ENCODE measurements around the gene PVALEF. TPM values are rescaled to one million over a fixed set of nuclear protein-coding genes. Genes with fewer than 3 reads are reported as not detected.

Gene PVALEF
- total RNA-seq, 4 donors from 2014 or later: not detected

DNA sequence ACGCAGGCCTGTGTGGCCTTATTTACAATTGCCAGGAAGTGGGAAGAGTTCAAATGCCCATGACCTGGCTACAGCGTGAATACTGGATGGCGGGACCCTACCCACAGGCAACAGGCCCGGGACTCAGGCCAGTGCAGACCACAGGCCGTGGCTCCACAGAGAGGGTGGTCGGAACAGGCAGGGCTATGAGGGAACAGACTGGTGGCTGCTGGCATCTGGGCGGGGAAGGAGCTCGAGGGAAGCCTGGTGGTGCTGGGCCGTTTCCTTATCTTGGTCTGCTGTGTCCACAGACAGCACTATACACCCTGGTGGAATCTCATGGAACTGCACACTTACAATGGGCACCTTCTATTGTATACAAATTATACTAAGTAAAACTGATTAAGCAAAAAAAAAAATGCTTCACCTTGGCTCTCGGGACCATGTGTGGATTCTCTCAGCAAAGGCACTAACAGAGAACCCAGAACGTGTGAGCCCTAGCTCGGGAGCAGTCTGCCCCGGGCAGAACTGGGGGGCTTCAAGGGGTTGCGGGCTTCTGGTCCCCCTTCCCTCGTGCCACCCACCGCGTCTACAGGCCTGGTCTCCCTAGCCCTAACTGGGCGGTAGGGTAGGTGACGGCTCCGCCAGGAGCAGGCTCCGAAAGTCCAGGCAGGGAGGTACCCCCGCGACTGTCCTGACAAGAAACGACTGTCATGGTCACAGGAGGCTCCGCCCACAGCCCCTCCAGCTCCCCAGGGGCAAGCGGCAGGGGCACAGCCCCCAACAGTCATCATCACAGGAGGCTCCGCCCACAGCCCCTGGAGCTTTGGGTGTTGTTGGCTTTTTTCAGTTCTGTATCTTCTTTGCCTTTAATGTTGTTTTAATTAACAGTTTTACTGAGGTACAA is 35.6 kb downstream of the PVALEF start:
- peaks cover 0 to 69% (median 42%) of the 10 kb centered on the region in 4 donors for H3K36me3 ChIP-seq
- no peak overlapping the region for H3K27ac ChIP-seq (replicated peaks in 1 of 4)
- TF ChIP-seq EP300 (IDR thresholded peaks at IDR 0.05): no peak
- TF ChIP-seq, protein P1, sequence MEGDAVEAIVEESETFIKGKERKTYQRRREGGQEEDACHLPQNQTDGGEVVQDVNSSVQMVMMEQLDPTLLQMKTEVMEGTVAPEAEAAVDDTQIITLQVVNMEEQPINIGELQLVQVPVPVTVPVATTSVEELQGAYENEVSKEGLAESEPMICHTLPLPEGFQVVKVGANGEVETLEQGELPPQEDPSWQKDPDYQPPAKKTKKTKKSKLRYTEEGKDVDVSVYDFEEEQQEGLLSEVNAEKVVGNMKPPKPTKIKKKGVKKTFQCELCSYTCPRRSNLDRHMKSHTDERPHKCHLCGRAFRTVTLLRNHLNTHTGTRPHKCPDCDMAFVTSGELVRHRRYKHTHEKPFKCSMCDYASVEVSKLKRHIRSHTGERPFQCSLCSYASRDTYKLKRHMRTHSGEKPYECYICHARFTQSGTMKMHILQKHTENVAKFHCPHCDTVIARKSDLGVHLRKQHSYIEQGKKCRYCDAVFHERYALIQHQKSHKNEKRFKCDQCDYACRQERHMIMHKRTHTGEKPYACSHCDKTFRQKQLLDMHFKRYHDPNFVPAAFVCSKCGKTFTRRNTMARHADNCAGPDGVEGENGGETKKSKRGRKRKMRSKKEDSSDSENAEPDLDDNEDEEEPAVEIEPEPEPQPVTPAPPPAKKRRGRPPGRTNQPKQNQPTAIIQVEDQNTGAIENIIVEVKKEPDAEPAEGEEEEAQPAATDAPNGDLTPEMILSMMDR (IDR thresholded peaks at IDR 0.05): peak; percentile 52 to 64 (median 55)
- no peak for TF ChIP-seq POLR2A (IDR thresholded peaks at IDR 0.05; ENCODE audit: low read depth)
- TF ChIP-seq POLR2AphosphoS5 (IDR thresholded peaks at IDR 0.05): no peak
- WGBS: 63% methylated on average over 20 of the region's 27 CpGs
- no peak overlapping the region for H3K4me3 ChIP-seq
- no peak for DNase-seq (ENCODE audit: extremely low spot score)
- no peaks in the 10 kb centered on the region for H3K9me3 ChIP-seq
- H3K27me3 ChIP-seq: no peaks in the 10 kb centered on the region
- intact Hi-C loops (cut with DNase I): no loop called here
- peaks cover 9 to 15% (median 9%) of the 10 kb centered on the region in 4 donors for H3K4me1 ChIP-seq

DNA sequence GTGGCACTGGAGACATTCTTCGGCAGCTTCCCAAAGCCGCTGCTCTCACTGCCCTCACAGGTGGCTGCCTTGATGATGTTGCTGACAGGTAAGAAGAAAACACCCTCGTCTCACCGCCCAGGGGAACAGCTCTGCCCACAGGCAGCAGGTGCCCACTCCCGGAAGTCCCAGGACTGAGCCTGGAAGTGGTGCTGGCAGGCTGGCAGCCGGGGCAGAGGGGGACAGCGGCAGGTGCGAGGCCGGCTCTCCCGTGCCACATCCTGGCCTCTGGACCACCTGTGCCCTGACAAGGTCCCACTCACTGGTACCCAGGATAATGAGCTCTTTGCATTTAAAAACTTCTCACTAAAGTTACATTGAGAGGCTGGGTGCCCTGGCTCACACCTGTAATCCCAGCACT is 37.0 kb downstream of the PVALEF start:
- TF ChIP-seq, protein P1 (IDR thresholded peaks at IDR 0.05): no peak
- TF ChIP-seq POLR2A (IDR thresholded peaks at IDR 0.05; ENCODE audit: low read depth): no peak
- Histone ChIP-seq H3K4me3 (no peak overlapping the region), H3K27ac (replicated peaks in 1 of 4) (no peak overlapping the region), H3K9me3 (no peaks in the 10 kb centered on the region), H3K27me3 (no peaks in the 10 kb centered on the region), H3K4me1 (peaks cover 0 to 15% (median 7%) of the 10 kb centered on the region in 4 donors), H3K36me3 (peaks cover 0 to 71% (median 45%) of the 10 kb centered on the region in 4 donors)
- 96% methylated on average over 4 of the region's 10 CpGs for WGBS
- intact Hi-C loops (cut with DNase I): no loop called here
- DNase-seq (ENCODE audit: extremely low spot score): no peak

DNA sequence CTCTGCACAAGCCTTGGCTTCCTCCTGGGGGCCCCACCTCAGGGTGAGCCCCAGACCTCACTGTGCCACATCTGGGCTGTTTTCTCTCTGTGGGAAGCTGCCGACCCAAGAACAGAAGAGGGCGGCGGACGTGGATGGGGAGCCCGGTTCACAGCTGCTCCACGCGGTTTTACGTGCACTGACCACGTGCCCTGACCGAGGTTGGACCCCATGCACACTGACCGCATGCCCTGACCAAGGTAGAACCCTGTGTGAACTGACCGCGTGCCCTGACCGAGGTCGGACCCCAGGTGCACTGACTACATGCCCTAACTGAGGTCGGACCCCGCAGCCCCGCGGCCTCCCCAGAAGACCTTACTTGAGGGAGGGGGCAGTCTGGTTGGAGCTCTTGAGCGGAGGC is 37.8 kb downstream of the PVALEF start:
- no peak overlapping the region for H3K27ac ChIP-seq (replicated peaks in 1 of 4)
- DNase-seq (ENCODE audit: extremely low spot score): no peak
- TF ChIP-seq, protein P1 (IDR thresholded peaks at IDR 0.05): no peak
- TF ChIP-seq EP300 (IDR thresholded peaks at IDR 0.05): no peak
- no peak for TF ChIP-seq POLR2A (IDR thresholded peaks at IDR 0.05; ENCODE audit: low read depth)
- TF ChIP-seq POLR2AphosphoS5 (IDR thresholded peaks at IDR 0.05): no peak
- intact Hi-C loops (cut with DNase I): no loop called here
- H3K9me3 ChIP-seq: no peaks in the 10 kb centered on the region
- H3K4me3 ChIP-seq: no peak overlapping the region
- H3K27me3 ChIP-seq: no peaks in the 10 kb centered on the region
- H3K4me1 ChIP-seq: peaks cover 0 to 15% (median 6%) of the 10 kb centered on the region in 4 donors
- H3K36me3 ChIP-seq: peaks cover 0 to 64% (median 39%) of the 10 kb centered on the region in 4 donors
- WGBS: 94% methylated on average over 20 of the region's 20 CpGs

DNA sequence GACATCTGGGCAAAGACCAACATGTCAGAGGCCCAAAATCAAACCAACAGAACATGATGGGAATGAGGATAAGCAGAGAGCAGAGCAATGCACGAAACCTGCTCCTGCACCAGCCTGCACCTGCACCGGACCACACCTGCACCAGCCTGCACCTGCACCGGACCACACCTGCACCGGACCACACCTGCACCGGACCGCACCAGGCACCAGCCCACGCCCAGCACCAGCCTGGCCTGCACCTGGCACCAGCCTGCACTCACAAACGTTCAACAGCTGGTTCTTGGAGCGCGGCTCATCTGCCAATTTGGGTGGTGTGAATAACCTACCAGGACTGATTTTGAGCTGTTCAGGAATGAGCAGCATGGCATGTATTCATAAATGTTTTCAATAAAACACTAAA is 39.3 kb downstream of the PVALEF start:
- TF ChIP-seq, protein P1 (IDR thresholded peaks at IDR 0.05): no peak
- TF ChIP-seq POLR2AphosphoS5 (IDR thresholded peaks at IDR 0.05): no peak
- TF ChIP-seq POLR2A (IDR thresholded peaks at IDR 0.05; ENCODE audit: low read depth): no peak
- no peak overlapping the region for H3K27ac ChIP-seq (replicated peaks in 1 of 4)
- no peak overlapping the region for H3K4me3 ChIP-seq
- intact Hi-C loops (cut with DNase I): no loop called here
- no peaks in the 10 kb centered on the region for H3K9me3 ChIP-seq
- H3K4me1 ChIP-seq: peaks cover 0 to 9% (median 6%) of the 10 kb centered on the region in 4 donors
- 82% methylated on average over 10 of the region's 10 CpGs for WGBS
- DNase-seq (ENCODE audit: extremely low spot score): no peak
- no peaks in the 10 kb centered on the region for H3K27me3 ChIP-seq
- H3K36me3 ChIP-seq: peaks cover 0 to 60% (median 35%) of the 10 kb centered on the region in 4 donors

Measured in esophagus muscularis mucosa (tissue), 4 donors.